GM12875 (cell line): ENCODE data around the gene ZBTB7C.

Experiments
- H3K4me3 ChIP-seq: one replicate; pipeline ENCODE4 v1.5.1; 2011; ENCODE audit warnings: low read depth, low read length, control low read depth
- CTCF ChIP-seq: IDR thresholded peaks from 2 replicates; pipeline ENCODE4 v1.5.1; 2011; ENCODE audit warnings: low read depth, mild to moderate bottlenecking, control low read depth, inconsistent platforms, low read length, moderate library complexity, borderline replicate concordance; ENCODE audit not compliant: insufficient read depth

The ZBTB7C gene

GRCh38 chr18:48228301-48228715 lies 180.9 kb downstream of the ZBTB7C start:
- no peak overlapping the region for H3K4me3 ChIP-seq

GRCh38 chr18:48227206-48227605 lies 182.0 kb downstream of the ZBTB7C start:
- H3K4me3 ChIP-seq: no peak overlapping the region
- no peak for TF ChIP-seq CTCF

More at GRCh38 chr18:48228301-48228715, 180.9 kb downstream of the ZBTB7C start:
- no peak for TF ChIP-seq CTCF

- no peak overlapping the region for H3K4me3 ChIP-seq
- TF ChIP-seq CTCF: no peak
Measured at GRCh38 chr18:48226401-48226800, 182.8 kb downstream of the ZBTB7C start.

GRCh38 chr18:48222118-48222517 lies 187.1 kb downstream of the ZBTB7C start:
- no peak overlapping the region for H3K4me3 ChIP-seq
- TF ChIP-seq CTCF: no peak

GRCh38 chr18:48219810-48220499 lies 189.2 kb downstream of the ZBTB7C start:
- TF ChIP-seq CTCF: no peak
- H3K4me3 ChIP-seq: no peak overlapping the region

- no peak for TF ChIP-seq CTCF
Measured at GRCh38 chr18:48219037-48219809, 190.0 kb downstream of the ZBTB7C start.

More at GRCh38 chr18:48219037-48219809, 190.0 kb downstream of the ZBTB7C start:
- H3K4me3 ChIP-seq: no peak overlapping the region
